Hepatocyte (in vitro differentiated cells): ENCODE measurements around the gene MEOX2. TPM values are rescaled to one million over a fixed set of nuclear protein-coding genes. Genes with fewer than 3 reads are reported as not detected.

ENCODE experiments used
- DNase-seq: peaks from one replicate; pipeline ENCODE4 v3.0.0-alpha.2; 2016; ENCODE audit warnings: low spot score
- H2AFZ ChIP-seq: fragments of 200-600 bp; sonication (generic); 2 replicates; pipeline ENCODE4 v1.6.0; 2016; ENCODE audit warnings: antibody characterized with exemption, mild to moderate bottlenecking
- H3K27ac ChIP-seq: fragments of 200-600 bp; sonication (generic); 2 replicates; pipeline ENCODE4 v1.5.1; 2016; ENCODE audit warnings: mild to moderate bottlenecking
- H3K27me3 ChIP-seq: fragments of 200-600 bp; sonication (generic); 2 replicates; pipeline ENCODE4 v1.6.1; 2016
- H3K36me3 ChIP-seq: fragments of 200-600 bp; sonication (generic); replicated peaks from 2 replicates; pipeline ENCODE4 v1.5.1; 2016; ENCODE audit warnings: low read depth; ENCODE audit not compliant: insufficient read depth
- H3K4me1 ChIP-seq: fragments of 200-600 bp; sonication (generic); 2 replicates; pipeline ENCODE4 v1.5.1; 2016; ENCODE audit warnings: mild to moderate bottlenecking, moderate library complexity; ENCODE audit not compliant: insufficient read depth
- H3K4me2 ChIP-seq: fragments of 200-600 bp; sonication (generic); 2 replicates; pipeline ENCODE4 v1.6.0; 2016
- H3K4me3 ChIP-seq: fragments of 200-600 bp; sonication (generic); 2 replicates; pipeline ENCODE4 v1.5.1; 2016; ENCODE audit warnings: mild to moderate bottlenecking
- H3K79me2 ChIP-seq: fragments of 200-600 bp; sonication (generic); 2 replicates; pipeline ENCODE4 v1.6.0; 2017; ENCODE audit warnings: mild to moderate bottlenecking
- H3K9me2 ChIP-seq: fragments of 200-600 bp; sonication (generic); replicated peaks from 2 replicates; pipeline ENCODE4 v1.6.0; 2017; ENCODE audit warnings: mild to moderate bottlenecking; ENCODE audit not compliant: insufficient read depth
- H3K9me3 ChIP-seq: fragments of 200-600 bp; sonication (generic); 2 replicates; pipeline ENCODE4 v1.5.1; 2016; ENCODE audit warnings: low read depth, mild to moderate bottlenecking
- H4K20me1 ChIP-seq: fragments of 200-600 bp; sonication (generic); 2 replicates; pipeline ENCODE4 v1.6.0; 2016; ENCODE audit warnings: mild to moderate bottlenecking; ENCODE audit not compliant: insufficient read depth, poor library complexity, severe bottlenecking
- EZH2 ChIP-seq: fragments of 200-600 bp; sonication (generic); IDR thresholded peaks from 2 replicates; pipeline ENCODE4 v1.6.1; 2016; ENCODE audit warnings: antibody characterized with exemption, mild to moderate bottlenecking, borderline replicate concordance
- EZH2phosphoT487 ChIP-seq: fragments of 200-600 bp; sonication (generic); IDR thresholded peaks from one replicate; pipeline ENCODE4 v1.6.1; 2018; ENCODE audit warnings: antibody characterized with exemption, mild to moderate bottlenecking, low read depth, moderate library complexity; ENCODE audit not compliant: unreplicated experiment, severe bottlenecking
- WGBS: methylation state at CpG from one replicate; pipeline ENCODE4 v1.1.6; 2016; ENCODE audit warnings: low lambda C conversion rate; ENCODE audit errors: missing lambda C conversion rate; 5-methylcytosine and 5-hydroxymethylcytosine counted together
- polyA plus RNA-seq: library from polyadenylated mRNA; unstranded; fragments of >200 nt; fragmentation: Nextera tagmentation; extraction: Ambion mirVana; gene quantifications from 2 replicates; pipeline ENCODE4 v1.2.1, GENCODE V29; 2016
- total RNA-seq: library from RNA; depleted of rRNA; stranded (reverse); fragments of >200 nt; gene quantifications from 2 replicates; pipeline ENCODE4 v1.2.3, GENCODE V29; 2014
- TF ChIP-seq, protein P1 (sequence below): fragments of 200-600 bp; sonication (generic); IDR thresholded peaks from 2 replicates; pipeline ENCODE4 v1.5.1; 2016; ENCODE audit warnings: antibody characterized with exemption, mild to moderate bottlenecking; ENCODE audit not compliant: poor library complexity

Gene MEOX2
- total and polyA plus RNA-seq, 2 experiments from 2014 or later, result 1.3 to 2.0 TPM

- Histone ChIP-seq H4K20me1 (no peaks in the 10 kb centered on the region), H2AFZ (no peak overlapping the region), H3K4me1 (no peaks in the 10 kb centered on the region), H3K4me3 (no peak overlapping the region), H3K9me3 (no peaks in the 10 kb centered on the region), H3K79me2 (no peaks in the 10 kb centered on the region), H3K9me2 (no peaks in the 10 kb centered on the region), H3K4me2 (no peak overlapping the region), H3K27me3 (no peaks in the 10 kb centered on the region), H3K36me3 (no peaks in the 10 kb centered on the region), H3K27ac (no peak overlapping the region)
- TF ChIP-seq, protein P1, sequence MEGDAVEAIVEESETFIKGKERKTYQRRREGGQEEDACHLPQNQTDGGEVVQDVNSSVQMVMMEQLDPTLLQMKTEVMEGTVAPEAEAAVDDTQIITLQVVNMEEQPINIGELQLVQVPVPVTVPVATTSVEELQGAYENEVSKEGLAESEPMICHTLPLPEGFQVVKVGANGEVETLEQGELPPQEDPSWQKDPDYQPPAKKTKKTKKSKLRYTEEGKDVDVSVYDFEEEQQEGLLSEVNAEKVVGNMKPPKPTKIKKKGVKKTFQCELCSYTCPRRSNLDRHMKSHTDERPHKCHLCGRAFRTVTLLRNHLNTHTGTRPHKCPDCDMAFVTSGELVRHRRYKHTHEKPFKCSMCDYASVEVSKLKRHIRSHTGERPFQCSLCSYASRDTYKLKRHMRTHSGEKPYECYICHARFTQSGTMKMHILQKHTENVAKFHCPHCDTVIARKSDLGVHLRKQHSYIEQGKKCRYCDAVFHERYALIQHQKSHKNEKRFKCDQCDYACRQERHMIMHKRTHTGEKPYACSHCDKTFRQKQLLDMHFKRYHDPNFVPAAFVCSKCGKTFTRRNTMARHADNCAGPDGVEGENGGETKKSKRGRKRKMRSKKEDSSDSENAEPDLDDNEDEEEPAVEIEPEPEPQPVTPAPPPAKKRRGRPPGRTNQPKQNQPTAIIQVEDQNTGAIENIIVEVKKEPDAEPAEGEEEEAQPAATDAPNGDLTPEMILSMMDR, result no peak
- no peak for TF ChIP-seq EZH2phosphoT487
- no peak for TF ChIP-seq EZH2
- WGBS, result 61% methylated on average over 5 of the region's 5 CpGs
- no peak for DNase-seq
Measured at GRCh38 chr7:15648461-15648961, 38.0 kb downstream of the MEOX2 start.

- DNase-seq, result no peak
- whole genome bisulfite sequencing, result 75% methylated on average over 1 of the region's 1 CpG
- no peak overlapping the region for H2AFZ ChIP-seq
- no peaks in the 10 kb centered on the region for H3K9me2 ChIP-seq
- H3K9me3 ChIP-seq, result no peaks in the 10 kb centered on the region
- H3K27me3 ChIP-seq, result no peaks in the 10 kb centered on the region
- H3K79me2 ChIP-seq, result no peaks in the 10 kb centered on the region
- H4K20me1 ChIP-seq, result no peaks in the 10 kb centered on the region
- TF ChIP-seq, protein P1, result no peak
- TF ChIP-seq EZH2, result no peak
- no peak for TF ChIP-seq EZH2phosphoT487
- H3K27ac ChIP-seq, result no peak overlapping the region
- H3K4me1 ChIP-seq, result no peaks in the 10 kb centered on the region
- H3K4me3 ChIP-seq, result no peak overlapping the region
- H3K36me3 ChIP-seq, result no peaks in the 10 kb centered on the region
- H3K4me2 ChIP-seq, result no peak overlapping the region
Measured at GRCh38 chr7:15647309-15647708, 39.2 kb downstream of the MEOX2 start.

DNA sequence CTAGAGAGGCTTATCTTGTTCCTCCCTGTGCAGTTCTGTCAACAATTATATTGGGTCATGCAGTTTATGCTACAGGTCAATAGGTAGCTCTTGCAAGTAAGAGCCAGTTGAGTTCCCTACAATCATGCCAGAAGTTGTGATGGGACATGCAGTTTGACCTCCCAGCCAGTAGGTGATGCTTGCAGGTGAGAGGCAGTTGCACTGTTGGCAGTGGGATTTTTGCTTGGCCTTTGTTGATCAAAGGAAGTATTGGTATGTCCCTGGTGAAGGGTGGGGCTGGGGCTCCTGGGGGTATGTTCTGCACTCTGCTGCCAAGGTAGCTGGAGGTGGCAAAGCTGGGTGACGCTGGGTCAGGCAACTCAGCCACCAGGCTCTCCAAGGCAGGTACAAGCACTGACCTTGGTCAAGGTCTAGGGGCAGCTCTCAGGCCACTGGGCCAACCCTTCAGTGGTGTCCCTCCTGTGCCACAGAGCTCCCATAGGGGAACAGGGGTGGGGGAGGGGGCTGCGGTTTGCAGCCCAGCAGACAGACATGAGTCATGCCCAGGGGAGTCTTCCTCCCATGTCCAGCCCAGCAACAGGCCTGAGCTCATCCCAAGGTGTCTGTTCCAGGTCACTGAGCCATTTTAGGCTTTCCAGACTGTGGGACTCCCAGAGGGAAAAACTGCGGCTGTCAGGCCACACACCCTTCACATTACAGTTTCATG lies 43.3 kb downstream of the MEOX2 start:
- Histone ChIP-seq H3K9me2 (no peaks in the 10 kb centered on the region), H3K79me2 (no peaks in the 10 kb centered on the region), H3K36me3 (no peaks in the 10 kb centered on the region), H3K4me2 (no peak overlapping the region), H2AFZ (no peak overlapping the region), H3K9me3 (no peaks in the 10 kb centered on the region), H3K4me1 (no peaks in the 10 kb centered on the region), H3K27ac (no peak overlapping the region), H4K20me1 (no peaks in the 10 kb centered on the region), H3K27me3 (no peaks in the 10 kb centered on the region), H3K4me3 (no peak overlapping the region)
- DNase-seq, result no peak
- TF ChIP-seq EZH2 (no peak), EZH2phosphoT487 (no peak)
- TF ChIP-seq, protein P1, result no peak
- WGBS, result 100% methylated on average over 3 of the region's 3 CpGs

GRCh38 chr7:15628876-15629275 lies 57.6 kb downstream of the MEOX2 start:
- Histone ChIP-seq H2AFZ (no peak overlapping the region), H3K4me2 (no peak overlapping the region), H3K9me3 (no peaks in the 10 kb centered on the region), H3K36me3 (no peaks in the 10 kb centered on the region), H3K4me3 (no peak overlapping the region), H3K9me2 (no peaks in the 10 kb centered on the region), H3K4me1 (no peaks in the 10 kb centered on the region), H3K27me3 (no peaks in the 10 kb centered on the region), H3K27ac (no peak overlapping the region), H3K79me2 (no peaks in the 10 kb centered on the region), H4K20me1 (no peaks in the 10 kb centered on the region)
- 75% methylated on average over 1 of the region's 1 CpG for WGBS
- TF ChIP-seq EZH2phosphoT487 (no peak), EZH2 (no peak)
- TF ChIP-seq, protein P1, result no peak
- no peak for DNase-seq
